Inflammatory macrophage treated with lipopolysaccharide for 4 hours (primary cell): ENCODE results near the gene OR9G1.
"Not testable (repeated sequence)": the region's sequence is repeated elsewhere in the genome, so short reads cannot be mapped to it uniquely, and the experiment has no call there.

Experiments
- DNase-seq: peaks from one replicate; pipeline ENCODE4 v3.0.0-alpha.2; 2020

OR9G1 gene, protein sequence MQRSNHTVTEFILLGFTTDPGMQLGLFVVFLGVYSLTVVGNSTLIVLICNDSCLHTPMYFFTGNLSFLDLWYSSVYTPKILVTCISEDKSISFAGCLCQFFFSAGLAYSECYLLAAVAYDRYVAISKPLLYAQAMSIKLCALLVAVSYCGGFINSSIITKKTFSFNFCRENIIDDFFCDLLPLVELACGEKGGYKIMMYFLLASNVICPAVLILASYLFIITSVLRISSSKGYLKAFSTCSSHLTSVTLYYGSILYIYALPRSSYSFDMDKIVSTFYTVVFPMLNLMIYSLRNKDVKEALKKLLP

DNA sequence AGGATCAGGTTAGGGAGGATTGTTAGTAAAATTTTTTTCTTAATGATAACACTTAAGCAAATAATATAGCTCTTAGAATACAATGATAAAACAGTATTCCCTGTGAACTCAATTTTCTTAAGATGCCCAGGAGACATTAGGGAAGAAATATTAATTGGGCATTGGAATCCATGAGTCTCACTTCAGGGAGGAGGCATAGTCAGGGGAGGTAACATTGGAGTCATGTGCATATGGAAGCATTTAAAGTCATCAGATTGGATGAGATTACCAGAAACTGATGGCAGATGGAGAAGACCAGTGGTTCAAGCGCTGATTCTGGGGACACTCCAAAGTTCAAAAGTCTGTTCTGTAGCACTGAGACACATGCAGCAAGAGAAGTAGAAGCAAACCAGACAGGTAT lies at the start of gene OR9G1:
Gene OR9G1 (plus strand): TSS at position 301 of the 400 bp plus-strand sequence. CDS start 1,293 bp downstream, outside the sequence.
- DNase-seq: no peak

DNA sequence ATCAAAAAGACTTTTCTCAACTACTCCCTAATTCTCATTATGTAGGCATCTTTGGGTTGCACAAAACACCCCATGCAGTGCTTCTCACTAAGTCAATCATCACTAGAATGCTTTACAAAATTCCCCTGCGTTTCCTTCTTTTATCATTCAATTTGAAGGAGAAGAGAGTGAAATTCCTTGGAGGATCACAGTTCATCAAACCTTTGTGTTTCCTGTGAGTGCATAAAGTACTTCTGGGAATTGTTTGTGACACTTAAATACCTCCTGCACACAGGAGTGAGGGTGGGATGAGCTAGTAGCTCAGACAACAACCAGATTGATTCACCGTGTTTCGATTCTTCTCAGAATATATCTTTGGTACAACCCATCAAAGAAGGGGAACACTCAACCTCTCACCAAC lies 39.1 kb upstream of the OR9G1 start:
- no peak for DNase-seq

DNA sequence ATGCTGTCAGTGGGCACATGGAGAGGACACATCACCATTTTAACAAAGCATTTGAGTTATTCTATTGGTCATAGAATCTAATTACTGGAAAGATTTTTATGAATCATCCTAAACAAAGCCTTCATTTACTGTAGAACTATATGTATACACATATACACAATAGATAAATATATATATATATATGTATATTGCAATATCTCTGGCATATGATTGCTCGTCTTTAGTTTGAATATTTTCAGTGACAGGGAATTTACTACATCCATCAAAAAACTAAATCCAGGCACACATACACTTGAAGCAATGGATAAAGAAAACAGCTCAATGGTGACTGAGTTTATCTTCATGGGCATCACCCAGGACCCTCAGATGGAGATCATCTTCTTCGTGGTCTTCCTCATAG lies 35.5 kb upstream of the OR9G1 start, which contains the start of gene OR5AR1:
Gene OR5AR1 (plus strand): TSS at position 301 of the 400 bp plus-strand sequence. CDS start 0 bp downstream, at position 301.
- DNase-seq: no peak

DNA sequence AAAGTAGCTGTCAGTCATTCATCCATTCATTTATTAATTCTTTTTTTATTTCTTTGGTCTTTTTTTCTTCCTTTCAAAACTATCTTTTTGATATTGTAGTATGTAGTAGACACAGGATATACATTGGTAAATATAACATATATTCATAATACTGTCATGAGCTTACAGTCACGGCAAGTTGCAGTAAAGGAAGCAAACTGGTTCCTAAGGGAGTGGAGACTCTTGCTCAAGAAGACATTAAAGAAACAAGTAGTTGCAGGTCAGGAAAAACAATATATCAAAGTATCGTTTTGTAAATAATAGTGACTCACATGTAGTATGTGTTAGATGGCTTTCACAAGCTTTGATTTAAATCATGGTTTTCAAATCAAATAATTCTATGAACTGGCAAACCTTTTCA lies 27.9 kb upstream of the OR9G1 start:
- no peak for DNase-seq

DNA sequence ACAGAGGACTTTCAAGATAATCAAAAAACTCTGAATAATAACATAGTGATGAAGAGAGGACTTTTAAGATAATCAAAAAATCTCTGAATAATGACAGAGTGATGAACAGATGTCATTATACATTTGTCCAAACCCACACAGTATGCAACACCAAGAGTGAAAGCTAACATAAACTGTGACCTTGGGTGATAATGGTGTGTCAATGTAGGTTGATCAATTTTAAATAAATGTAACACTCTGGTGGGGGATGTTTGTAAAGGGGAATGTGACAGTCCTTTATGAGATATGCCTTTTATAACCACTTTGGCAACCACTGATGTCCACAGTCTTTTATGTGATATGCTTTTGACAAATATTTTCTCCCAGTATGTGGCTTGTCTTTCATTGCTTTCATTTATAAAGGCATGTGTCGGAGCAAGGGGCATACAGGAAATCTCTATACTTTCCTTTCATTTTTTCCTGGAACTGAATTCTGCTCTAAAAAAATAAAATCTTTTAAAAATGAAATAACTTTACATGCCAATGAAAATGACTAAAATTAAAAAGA lies 10.3 kb upstream of the OR9G1 start:
- DNase-seq: no peak

DNA sequence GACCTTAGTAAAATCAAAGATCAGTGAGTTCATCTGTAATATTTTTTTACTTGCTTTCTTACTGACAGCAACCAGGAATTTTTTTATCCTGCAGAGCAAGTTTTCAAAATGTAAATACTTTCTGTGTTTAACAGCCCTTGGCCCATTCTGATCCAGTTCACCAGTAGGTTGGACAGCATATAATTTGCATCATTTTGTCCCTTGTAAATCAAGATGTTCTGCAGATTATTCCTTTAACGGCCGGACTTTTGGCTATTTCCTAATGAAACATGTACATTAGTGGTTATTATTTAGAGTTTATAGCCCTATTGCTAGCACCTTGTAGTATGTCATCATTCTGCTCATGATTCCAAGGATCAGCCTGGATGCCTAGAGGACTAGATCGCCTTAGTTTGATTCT lies 7.7 kb upstream of the OR9G1 start:
- DNase-seq: not testable (repeated sequence)

DNA sequence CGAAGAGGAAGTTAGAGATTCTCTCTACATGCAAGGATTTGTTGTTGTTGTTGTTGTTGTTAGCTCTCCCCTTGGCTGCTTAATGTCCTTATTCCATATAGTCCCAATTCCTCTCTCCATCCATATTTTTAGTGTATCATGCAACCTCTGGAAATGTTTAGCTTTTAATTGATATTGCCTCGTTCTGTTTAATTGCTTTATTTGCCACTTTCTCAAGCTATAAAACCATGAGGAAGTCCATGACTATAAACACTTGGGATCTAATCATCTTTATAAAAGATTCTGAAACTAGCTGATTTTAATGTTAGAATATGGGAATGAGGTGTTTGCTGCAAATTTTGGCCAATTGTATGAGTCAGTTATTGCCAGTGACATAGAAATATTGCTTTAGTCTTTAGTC lies 5.5 kb upstream of the OR9G1 start:
- no peak for DNase-seq

DNA sequence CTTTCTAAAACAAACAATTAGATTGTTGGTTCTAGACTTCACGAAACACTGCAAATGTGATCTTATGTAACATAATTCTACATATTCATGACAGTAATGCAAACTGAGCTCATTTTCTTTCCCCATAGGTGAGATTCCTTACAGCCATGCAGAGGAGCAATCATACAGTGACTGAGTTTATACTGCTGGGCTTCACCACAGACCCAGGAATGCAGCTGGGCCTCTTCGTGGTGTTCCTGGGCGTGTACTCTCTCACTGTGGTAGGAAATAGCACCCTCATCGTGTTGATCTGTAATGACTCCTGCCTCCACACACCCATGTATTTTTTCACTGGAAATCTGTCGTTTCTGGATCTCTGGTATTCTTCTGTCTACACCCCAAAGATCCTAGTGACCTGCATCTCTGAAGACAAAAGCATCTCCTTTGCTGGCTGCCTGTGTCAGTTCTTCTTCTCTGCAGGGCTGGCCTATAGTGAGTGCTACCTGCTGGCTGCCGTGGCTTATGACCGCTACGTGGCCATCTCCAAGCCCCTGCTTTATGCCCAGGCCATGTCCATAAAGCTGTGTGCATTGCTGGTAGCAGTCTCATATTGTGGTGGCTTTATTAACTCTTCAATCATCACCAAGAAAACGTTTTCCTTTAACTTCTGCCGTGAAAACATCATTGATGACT lies 1.5 kb downstream of the OR9G1 start:
- DNase-seq: no peak

DNA sequence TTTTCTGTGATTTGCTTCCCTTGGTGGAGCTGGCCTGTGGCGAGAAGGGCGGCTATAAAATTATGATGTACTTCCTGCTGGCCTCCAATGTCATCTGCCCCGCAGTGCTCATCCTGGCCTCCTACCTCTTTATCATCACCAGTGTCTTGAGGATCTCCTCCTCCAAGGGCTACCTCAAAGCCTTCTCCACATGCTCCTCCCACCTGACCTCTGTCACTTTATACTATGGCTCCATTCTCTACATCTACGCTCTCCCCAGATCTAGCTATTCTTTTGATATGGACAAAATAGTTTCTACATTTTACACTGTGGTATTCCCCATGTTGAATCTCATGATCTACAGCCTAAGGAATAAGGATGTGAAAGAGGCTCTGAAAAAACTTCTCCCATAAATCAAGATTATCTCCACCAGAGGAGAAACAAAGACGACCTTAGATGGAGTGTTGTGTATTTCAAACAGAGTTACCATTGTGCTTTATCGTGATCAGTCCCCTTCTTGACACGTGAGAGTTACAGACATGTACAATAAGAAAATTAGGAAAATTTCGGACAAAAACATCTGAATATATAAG lies 2.1 kb downstream of the OR9G1 start:
- no peak for DNase-seq

DNA sequence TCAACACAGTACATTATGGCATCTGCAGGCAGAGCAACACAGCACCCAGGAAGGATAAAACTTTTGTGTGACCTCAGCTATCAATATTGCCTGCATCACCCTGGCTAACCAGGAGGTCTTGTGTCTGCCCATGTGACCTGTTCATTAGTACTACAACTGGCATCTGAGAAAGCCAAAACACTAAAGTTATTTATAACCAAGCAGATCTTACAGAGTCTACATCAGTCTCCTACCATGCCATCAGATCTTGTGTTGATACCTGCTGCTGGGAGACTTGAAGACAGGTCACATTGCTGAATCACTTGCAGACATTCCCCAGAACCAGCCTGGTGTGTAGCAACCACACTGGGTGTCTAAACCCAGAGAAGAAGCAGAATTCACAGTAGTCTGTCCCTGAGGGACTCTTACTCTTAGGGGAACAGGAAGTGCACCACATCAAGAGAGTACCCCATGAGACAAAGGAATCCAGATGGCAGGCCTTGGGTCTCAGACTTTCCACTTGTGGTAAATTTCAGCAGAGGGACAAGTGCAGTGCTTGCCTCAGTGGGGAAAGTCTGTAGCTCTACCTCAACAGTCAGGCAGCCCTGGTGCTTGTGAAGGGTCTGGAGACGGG lies 7.0 kb downstream of the OR9G1 start:
- DNase-seq: no peak

DNA sequence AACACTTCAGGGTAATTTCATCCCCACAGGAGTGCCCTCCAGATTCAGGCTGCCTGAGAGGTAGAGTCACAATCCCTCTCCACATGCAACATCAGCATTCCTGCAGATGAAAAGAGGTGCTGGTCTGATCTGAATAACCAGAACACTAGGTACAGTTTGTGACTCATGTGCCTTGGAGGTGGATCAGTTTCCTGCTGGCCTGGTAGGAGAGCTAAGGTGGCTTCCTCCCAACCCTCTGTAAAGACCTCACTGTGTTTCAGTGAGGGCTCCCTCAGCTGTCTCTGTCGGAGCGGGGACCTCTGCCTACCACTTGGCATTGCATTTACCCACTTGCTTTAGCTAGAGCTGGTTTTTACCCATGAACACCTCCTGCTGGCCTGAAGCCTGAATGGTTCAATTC lies 7.6 kb downstream of the OR9G1 start:
- DNase-seq: no peak

DNA sequence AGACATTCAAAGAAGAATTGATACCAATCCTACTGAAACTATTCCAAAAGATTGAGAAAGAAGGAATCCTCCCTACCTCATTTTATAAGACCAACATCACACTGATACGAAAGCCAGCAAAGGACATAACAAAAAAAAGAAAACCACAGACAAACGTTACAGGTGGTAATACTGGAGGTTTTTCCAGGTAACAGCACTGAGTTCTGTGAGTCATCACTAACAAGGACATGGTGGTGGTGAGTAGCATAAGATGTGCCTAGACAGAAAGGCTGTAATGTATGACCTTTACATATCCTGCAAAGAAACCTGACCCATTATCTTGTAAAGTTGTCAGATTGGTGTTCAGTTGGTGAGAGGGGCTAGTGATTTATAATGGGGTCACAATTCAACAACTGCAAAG lies 15.3 kb downstream of the OR9G1 start:
- DNase-seq: no peak

DNA sequence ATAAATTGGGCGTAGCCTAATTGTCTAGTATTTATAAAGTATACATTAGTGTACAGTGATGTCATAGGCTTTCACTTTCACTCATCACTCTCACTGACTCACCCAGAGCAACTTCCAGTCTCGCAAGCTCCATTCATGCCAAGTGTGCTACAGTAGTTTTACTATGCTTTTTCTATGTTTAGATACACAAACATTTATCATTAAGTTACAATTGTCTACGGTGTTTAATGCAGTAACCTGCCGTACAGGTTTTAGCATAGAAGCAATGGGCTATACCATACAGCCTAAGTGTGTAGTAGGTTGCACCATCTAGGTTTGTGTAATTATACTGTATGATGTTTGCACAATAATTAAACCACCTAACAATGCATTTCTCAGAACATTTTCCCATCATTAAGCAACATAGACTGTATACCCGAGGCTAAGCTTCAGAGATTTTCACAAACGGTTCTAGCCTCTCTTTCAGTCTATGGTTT lies 17.5 kb downstream of the OR9G1 start:
- peak; percentile 1 for DNase-seq

DNA sequence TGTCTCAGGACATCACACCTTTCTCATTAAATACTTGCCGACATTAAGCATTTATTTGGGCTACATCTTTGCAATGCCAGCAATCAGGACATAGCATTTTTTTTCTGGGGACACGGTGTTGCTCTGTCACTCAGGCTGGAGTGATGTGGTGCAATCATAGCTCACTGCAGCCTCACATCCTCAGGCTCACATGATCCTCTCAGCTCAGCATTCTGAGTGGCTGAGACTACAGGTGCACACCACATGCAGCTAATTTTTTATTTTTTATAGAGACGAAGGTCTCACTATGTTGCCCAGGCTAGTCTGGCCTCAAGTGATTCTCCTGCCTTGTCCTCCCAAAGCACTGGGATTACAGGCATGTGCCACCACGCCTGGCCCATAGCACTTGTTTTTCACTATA lies 21.6 kb downstream of the OR9G1 start:
- no peak for DNase-seq

DNA sequence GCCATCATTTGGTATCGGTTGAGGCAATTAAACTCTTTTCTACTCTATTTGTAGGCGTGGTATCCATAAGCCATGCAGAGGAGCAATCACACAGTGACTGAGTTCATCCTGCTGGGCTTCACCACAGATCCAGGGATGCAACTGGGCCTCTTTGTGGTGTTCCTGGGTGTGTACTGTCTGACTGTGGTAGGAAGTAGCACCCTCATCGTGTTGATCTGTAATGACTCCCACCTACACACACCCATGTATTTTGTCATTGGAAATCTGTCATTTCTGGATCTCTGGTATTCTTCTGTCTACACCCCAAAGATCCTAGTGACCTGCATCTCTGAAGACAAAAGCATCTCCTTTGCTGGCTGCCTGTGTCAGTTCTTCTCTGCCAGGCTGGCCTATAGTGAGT lies 41.2 kb downstream of the OR9G1 start:
- no peak for DNase-seq

DNA sequence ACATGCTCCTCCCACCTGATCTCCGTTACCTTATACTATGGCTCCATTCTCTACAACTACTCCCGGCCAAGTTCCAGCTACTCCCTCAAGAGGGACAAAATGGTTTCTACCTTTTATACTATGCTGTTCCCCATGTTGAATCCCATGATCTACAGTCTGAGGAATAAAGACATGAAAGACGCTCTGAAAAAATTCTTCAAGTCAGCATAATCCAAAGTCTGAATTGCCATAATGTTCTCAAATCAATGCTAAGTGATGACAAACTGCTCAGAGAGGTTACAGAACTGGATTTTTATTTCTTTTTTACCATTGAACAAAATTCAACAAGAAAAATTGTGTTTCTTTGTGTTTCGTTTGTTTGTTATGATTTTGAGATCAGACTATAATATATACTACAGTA lies 42.0 kb downstream of the OR9G1 start:
- DNase-seq: no peak

DNA sequence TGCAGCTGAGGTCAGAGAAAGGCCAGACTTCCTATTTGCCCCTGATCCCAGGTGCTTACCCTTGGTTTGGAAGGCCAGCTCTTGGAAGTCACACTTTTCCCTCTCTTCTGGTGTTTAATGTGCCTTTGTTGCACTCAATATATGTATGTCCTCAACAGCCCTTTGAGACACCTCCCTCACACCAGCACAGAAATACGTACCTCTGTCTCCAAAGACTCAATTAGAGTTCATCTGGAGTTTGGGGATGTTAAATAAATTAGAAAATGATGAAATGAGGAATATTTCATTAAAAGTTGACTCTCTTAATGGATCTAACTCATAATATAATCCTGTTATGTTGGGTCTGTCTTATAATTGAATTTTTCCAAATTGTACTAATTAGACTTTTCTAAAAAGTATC lies 49.7 kb downstream of the OR9G1 start, which contains the start of gene OR9G4:
Gene OR9G4 (minus strand): TSS at position 101 of the 400 bp plus-strand sequence. CDS start 4,931 bp downstream, outside the sequence.
- DNase-seq: no peak

DNA sequence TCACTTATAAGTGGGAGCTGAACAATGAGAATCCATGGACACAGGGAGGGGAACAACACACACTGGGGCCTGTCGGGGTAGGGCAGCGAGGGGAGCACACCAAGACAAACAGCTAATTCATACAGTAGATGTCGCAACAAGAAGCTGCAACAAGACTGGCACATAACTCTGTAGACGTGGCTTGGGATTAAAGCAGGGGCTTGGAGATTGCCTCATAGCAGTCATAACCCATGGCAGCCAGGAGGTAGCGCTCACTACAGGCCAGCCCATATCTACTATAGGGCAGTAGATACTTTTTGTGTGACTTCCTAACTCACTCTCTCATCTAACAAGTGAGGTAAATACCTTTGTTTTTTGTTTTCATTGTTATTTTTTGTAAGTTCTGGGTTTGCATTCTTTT lies 51.3 kb downstream of the OR9G1 start:
- no peak for DNase-seq

DNA sequence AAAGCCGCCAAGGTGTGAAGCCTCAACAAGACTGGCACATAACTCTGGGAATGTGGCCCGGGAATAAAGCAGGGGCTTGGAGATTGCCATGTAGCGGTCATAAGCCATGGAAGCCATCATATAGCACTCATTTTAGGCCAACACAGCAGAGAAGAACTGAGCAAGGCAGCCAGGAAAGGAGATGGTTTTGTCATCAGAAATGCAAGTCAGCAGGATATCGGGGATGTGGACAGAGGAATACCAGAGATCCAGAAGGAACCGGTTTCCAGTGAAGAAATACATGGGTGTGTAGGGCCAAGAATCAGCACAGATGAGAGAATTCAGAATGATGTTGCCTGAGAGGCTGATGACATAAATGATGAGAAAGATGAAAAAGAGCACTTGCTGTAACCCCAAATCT lies 52.6 kb downstream of the OR9G1 start:
- DNase-seq: no peak
